ENCODE measurements around the gene KRTAP10-7. TPM values are rescaled to one million over a fixed set of nuclear protein-coding genes. Genes with fewer than 3 reads are reported as not detected.
"Not testable (repeated sequence)": the region's sequence is repeated elsewhere in the genome, so short reads cannot be mapped to it uniquely, and the experiment has no call there.

KRTAP10-7 gene
- total RNA-seq, 1 donor from 2014 or later = not detected

DNA sequence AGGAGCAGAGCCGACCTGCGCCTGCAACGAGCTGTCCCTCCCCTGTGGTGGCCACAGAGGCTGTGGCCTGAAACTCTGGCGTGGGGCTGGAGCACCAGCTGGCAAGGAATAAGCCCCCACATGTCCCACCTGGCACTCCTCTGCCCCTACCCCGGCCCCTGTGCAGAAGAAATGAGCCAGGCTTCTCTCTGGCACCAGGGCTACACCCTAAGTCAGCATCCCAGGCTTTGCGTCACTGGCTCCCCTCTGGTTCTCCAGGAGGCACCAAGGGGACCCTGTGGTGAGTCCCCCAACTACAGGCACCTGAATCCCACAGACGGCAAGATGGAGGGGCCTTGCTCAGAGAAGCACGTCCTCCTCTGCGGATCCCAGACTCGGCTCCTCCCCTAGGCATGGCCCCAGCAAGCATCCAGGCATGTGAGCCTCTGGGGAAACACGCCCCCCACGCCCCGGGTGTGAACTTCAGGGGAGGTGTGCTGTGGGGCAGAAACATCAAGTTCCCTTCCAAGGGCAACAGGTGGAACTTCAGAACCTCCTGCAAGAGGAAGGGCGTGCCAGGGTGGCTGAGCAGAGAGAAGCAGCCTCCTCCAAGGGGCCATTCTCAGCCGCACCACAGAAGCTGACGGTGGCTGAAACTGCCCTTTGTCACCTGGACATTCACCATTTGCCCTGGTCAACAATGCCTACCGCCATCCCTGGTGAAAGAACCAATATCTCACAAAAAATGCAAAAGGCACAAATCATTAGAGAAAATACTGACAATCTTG lies 2.9 kb downstream of the KRTAP10-7 start:
- Histone ChIP-seq H3K9me3 (no peaks in the 10 kb centered on the region), H3K4me3 (no peak overlapping the region), H3K4me1 (no peaks in the 10 kb centered on the region), H3K27me3 (ENCODE audit: low read depth) (peaks cover 28% of the 10 kb centered on the region), H3K36me3 (no peaks in the 10 kb centered on the region), H3K27ac (no peak overlapping the region)
- TF ChIP-seq, protein P1, sequence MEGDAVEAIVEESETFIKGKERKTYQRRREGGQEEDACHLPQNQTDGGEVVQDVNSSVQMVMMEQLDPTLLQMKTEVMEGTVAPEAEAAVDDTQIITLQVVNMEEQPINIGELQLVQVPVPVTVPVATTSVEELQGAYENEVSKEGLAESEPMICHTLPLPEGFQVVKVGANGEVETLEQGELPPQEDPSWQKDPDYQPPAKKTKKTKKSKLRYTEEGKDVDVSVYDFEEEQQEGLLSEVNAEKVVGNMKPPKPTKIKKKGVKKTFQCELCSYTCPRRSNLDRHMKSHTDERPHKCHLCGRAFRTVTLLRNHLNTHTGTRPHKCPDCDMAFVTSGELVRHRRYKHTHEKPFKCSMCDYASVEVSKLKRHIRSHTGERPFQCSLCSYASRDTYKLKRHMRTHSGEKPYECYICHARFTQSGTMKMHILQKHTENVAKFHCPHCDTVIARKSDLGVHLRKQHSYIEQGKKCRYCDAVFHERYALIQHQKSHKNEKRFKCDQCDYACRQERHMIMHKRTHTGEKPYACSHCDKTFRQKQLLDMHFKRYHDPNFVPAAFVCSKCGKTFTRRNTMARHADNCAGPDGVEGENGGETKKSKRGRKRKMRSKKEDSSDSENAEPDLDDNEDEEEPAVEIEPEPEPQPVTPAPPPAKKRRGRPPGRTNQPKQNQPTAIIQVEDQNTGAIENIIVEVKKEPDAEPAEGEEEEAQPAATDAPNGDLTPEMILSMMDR (IDR thresholded peaks at IDR 0.05) = no peak
- DNase-seq = no peak
- intact Hi-C loops (cut with DNase I) = no loop called here
- peak in 1 of 2 donors; percentile 9 for ATAC-seq

DNA sequence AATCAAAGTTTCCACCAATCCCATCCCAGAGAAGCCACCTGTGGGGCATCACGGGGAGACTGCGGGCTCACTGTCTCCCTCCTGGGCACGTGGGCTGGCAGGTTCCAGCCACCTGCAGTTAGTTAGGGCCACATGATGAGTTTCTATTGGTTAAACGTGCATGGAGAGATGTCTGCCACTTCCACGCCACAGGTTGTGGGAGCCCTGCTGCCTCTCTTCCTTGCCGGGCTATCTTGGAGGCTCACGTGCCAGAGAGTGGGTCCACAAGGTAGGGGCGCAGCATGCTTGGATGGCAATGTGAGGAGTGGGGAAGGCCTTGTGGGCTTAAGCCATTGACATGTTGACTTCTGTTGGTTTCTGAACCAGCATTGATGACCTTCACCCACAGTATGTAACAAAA lies 3.5 kb downstream of the KRTAP10-7 start:
- Histone ChIP-seq H3K27me3 (ENCODE audit: low read depth) (peaks cover 26% of the 10 kb centered on the region), H3K9me3 (no peaks in the 10 kb centered on the region), H3K27ac (no peak overlapping the region), H3K36me3 (no peaks in the 10 kb centered on the region), H3K4me3 (no peak overlapping the region), H3K4me1 (no peaks in the 10 kb centered on the region)
- intact Hi-C loops (cut with DNase I) = no loop called here
- no peak for DNase-seq
- no peak for ATAC-seq
- TF ChIP-seq, protein P1 (IDR thresholded peaks at IDR 0.05) = no peak

DNA sequence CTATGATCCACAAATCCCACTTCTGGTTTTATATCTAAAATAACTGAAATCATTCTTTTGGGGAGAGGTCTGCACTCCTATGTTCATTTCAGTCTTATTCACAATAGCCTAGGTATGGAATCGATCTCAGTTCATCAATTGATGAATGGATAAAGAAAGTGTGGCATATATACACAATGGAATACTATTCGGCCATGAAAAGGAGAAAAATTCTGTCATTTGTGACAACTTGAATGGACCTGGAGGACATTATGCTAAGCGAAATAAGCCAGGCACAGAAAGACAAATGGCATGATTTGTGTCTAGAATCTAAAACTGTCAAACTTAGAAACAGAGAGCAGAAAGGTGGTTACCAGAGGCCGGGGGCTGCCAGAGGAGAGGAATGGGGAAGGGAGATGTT lies 6.1 kb downstream of the KRTAP10-7 start:
- H3K9me3 ChIP-seq = peaks cover 9% of the 10 kb centered on the region
- no peak for DNase-seq
- no peak overlapping the region for H3K27ac ChIP-seq
- no peak for ATAC-seq
- intact Hi-C loops (cut with DNase I) = no loop called here
- no peak overlapping the region for H3K4me3 ChIP-seq
- H3K4me1 ChIP-seq = no peaks in the 10 kb centered on the region
- H3K27me3 ChIP-seq (ENCODE audit: low read depth) = peaks cover 20% of the 10 kb centered on the region
- TF ChIP-seq, protein P1 (IDR thresholded peaks at IDR 0.05) = no peak
- H3K36me3 ChIP-seq = no peaks in the 10 kb centered on the region

DNA sequence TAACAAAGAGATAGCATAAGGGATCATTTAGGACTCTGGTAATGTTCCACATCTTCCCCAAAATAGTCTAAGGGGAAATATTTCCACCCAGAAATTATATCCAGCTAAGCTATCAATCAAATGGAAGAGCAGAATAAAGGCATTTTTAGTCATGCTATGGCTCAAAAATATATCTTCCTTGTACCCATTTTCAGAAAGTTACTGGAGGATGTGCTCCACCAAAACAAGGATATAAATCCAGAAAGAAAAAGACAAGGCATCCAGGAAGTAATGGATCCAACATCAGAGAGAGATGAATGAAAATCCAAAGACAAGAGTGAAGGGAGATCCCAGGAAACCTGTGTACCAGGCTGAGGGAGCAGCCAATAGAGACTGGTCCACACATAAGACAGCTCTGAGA lies 8.8 kb downstream of the KRTAP10-7 start:
- H3K4me3 ChIP-seq = no peak overlapping the region
- no peak for ATAC-seq
- H3K27ac ChIP-seq = no peak overlapping the region
- H3K27me3 ChIP-seq (ENCODE audit: low read depth) = peaks cover 3% of the 10 kb centered on the region
- no peak for DNase-seq
- TF ChIP-seq, protein P1 (IDR thresholded peaks at IDR 0.05) = no peak
- H3K4me1 ChIP-seq = no peaks in the 10 kb centered on the region
- H3K36me3 ChIP-seq = no peaks in the 10 kb centered on the region
- H3K9me3 ChIP-seq = peaks cover 13% of the 10 kb centered on the region
- intact Hi-C loops (cut with DNase I) = no loop called here

DNA sequence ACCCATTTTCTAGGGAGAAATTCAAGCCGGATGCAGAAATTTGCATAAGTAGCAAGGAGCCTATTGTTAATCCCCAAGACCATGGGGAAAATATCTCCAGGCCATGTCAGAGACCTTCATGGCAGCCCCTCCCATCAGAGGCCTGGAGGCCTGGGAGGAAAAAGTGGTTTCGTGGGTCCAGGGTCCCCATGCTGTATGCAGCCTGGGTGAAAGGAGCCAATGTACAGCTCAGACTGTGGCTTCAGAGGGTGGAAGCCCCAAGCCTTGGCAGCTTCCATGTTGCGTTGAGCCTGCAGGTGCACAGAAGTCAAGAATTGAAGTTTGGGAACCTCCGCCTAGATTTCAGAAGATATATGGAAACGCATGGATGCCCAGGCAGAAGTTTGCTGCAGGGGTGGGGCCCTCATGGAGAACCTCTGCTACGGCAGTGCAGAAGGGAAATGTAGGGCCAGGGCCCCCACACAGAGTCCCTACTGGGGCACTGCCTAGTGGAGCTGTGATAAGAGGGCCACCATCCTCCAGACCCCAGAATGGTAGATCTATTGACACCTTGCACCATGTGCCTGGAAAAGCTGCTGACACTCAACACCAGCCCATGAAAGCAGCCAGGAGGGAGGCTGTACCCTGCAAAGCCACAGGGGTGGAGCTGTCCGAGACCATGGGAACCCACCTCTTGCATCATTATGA lies 9.9 kb downstream of the KRTAP10-7 start:
- not testable (repeated sequence) for ATAC-seq, DNase-seq

DNA sequence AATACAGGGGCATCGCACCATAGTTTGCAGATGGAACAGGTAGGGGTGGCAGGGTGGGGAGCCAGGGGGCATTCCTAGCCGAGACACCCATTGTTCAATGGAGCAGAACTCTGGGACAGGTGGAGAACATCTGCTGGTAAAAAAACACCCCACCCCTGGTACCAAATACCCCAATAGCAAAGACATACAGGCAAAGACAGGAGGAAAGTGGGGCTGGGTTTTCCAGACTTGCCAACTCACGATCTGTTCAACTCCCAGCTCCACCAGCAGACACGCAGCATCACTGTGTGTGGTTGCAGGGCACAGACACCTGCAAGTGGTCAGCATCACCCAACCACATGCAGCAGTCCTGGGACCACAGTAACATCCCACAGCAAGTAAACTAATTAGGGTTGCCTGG lies 11.2 kb downstream of the KRTAP10-7 start:
- Histone ChIP-seq H3K27me3 (ENCODE audit: low read depth) (no peaks in the 10 kb centered on the region), H3K4me3 (no peak overlapping the region), H3K36me3 (no peaks in the 10 kb centered on the region), H3K27ac (no peak overlapping the region), H3K4me1 (no peaks in the 10 kb centered on the region), H3K9me3 (peaks cover 13% of the 10 kb centered on the region)
- DNase-seq (no peak), ATAC-seq (no peak)
- TF ChIP-seq, protein P1 (IDR thresholded peaks at IDR 0.05) = no peak
- intact Hi-C loops (cut with DNase I) = no loop called here

More for the DNA sequence above, 9.9 kb downstream of the KRTAP10-7 start:
- H3K27ac ChIP-seq; H3K4me3 ChIP-seq; H3K4me1 ChIP-seq; intact Hi-C loops (cut with DNase I); H3K27me3 ChIP-seq (ENCODE audit: low read depth); H3K36me3 ChIP-seq: not testable (repeated sequence)
- H3K9me3 ChIP-seq = peaks cover 13% of the 10 kb centered on the region

Data from lower lobe of right lung (tissue), 2 donors.